ENCODE results near the gene TYW1.
"Not testable (repeated sequence)": the region's sequence is repeated elsewhere in the genome, so short reads cannot be mapped to it uniquely, and the experiment has no call there.

GRCh38 chr7:67145581-67146193 is 149.1 kb downstream of the TYW1 start:
- TF ChIP-seq TCF4 (CRISPR knock-in tag; IDR thresholded peaks at IDR 0.05; ENCODE audit: borderline replicate concordance); ZNF565 (CRISPR knock-in tag; conservative IDR thresholded peaks at IDR 0.05; ENCODE audit: low read depth); ESRRG (CRISPR knock-in tag; IDR thresholded peaks at IDR 0.05); CSRNP3 (CRISPR knock-in tag; IDR thresholded peaks at IDR 0.05); ZFP3 (CRISPR knock-in tag; IDR thresholded peaks at IDR 0.05); PPARA (CRISPR knock-in tag; IDR thresholded peaks at IDR 0.05; ENCODE audit: borderline replicate concordance): not testable (repeated sequence)
- TF ChIP-seq, protein P1, sequence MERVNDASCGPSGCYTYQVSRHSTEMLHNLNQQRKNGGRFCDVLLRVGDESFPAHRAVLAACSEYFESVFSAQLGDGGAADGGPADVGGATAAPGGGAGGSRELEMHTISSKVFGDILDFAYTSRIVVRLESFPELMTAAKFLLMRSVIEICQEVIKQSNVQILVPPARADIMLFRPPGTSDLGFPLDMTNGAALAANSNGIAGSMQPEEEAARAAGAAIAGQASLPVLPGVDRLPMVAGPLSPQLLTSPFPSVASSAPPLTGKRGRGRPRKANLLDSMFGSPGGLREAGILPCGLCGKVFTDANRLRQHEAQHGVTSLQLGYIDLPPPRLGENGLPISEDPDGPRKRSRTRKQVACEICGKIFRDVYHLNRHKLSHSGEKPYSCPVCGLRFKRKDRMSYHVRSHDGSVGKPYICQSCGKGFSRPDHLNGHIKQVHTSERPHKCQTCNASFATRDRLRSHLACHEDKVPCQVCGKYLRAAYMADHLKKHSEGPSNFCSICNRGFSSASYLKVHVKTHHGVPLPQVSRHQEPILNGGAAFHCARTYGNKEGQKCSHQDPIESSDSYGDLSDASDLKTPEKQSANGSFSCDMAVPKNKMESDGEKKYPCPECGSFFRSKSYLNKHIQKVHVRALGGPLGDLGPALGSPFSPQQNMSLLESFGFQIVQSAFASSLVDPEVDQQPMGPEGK (CRISPR knock-in tag; IDR thresholded peaks at IDR 0.05; ENCODE audit: borderline replicate concordance) = not testable (repeated sequence)

Measured in SK-N-SH treated with all-trans-retinoic acid at 6 μM for 48 hours (cell line).